Activated T-helper 2 cell treated with anti-CD3 and anti-CD28 coated beads, Interferon-gamma antibody, Interleukin-2, Interleukin-4, amounts not matched to agents 10 μg/mL and 5 μg/mL and 100 μg/mL, durations not matched to agents 14 hours and 24 hours and 36 hours (primary cell): ENCODE data around the gene IFFO2. TPM values are rescaled to one million over a fixed set of nuclear protein-coding genes. Genes with fewer than 3 reads are reported as not detected.

Experiments used
- DNase-seq: peaks from one replicate; pipeline ENCODE4 v3.0.0; 2021; ENCODE audit warnings: low spot score
- H3K27ac Mint-ChIP-seq: one replicate; pipeline ENCODE4 v1.8.0; 2021; ENCODE audit warnings: mixed read lengths
- H3K27me3 Mint-ChIP-seq: one replicate; pipeline ENCODE4 v1.8.0; 2021; ENCODE audit warnings: low read depth, mixed read lengths
- H3K36me3 Mint-ChIP-seq: one replicate; pipeline ENCODE4 v1.8.0; 2021; ENCODE audit warnings: low read depth, mixed read lengths
- H3K4me1 Mint-ChIP-seq: one replicate; pipeline ENCODE4 v1.8.0; 2021; ENCODE audit warnings: low read depth, mixed read lengths
- H3K4me3 Mint-ChIP-seq: one replicate; pipeline ENCODE4 v1.8.0; 2021; ENCODE audit warnings: low read depth, mild to moderate bottlenecking, moderate library complexity, mixed read lengths
- H3K9me3 Mint-ChIP-seq: one replicate; pipeline ENCODE4 v1.8.0; 2021; ENCODE audit warnings: mixed read lengths
- intact Hi-C: fragments of 100-400 bp; cut with micrococcal nuclease; formaldehyde crosslinking; loops from one replicate; pipeline ENCODE4 v1.15.1; 2023
- total RNA-seq: library from RNA; stranded (reverse); gene quantifications from 2 replicates; pipeline ENCODE4 v1.2.3, GENCODE V29; 2022

Gene IFFO2
- total RNA-seq, 1 donor from 2014 or later = 48.5 TPM

- Mint-ChIP-seq H3K9me3 (no peaks in the 10 kb centered on the region), H3K27me3 (no peaks in the 10 kb centered on the region), H3K4me1 (peaks cover 70% of the 10 kb centered on the region), H3K36me3 (peaks cover 32% of the 10 kb centered on the region), H3K4me3 (peak overlapping the region; percentile 86), H3K27ac (peak overlapping the region; percentile 60)
- no peak for DNase-seq
- intact Hi-C loops = loop anchor here (5.0 kb wide), 5 partner anchors 47 to 298 kb away; partner anchors contain the start of genes EMC1 and MRTO4
Observed at GRCh38 chr1:18954270-18955071, 2.0 kb downstream of the IFFO2 start.

GRCh38 chr1:18953731-18954231 lies 2.7 kb downstream of the IFFO2 start:
- Mint-ChIP-seq H3K4me1 (peaks cover 77% of the 10 kb centered on the region), H3K27ac (peak overlapping the region; percentile 13), H3K27me3 (no peaks in the 10 kb centered on the region), H3K9me3 (no peaks in the 10 kb centered on the region), H3K4me3 (peak overlapping the region; percentile 86), H3K36me3 (peaks cover 32% of the 10 kb centered on the region)
- no peak for DNase-seq
- intact Hi-C loops = loop anchor here (5.0 kb wide), 3 partner anchors 46 to 254 kb away; no protein-coding TSS in a partner anchor

GRCh38 chr1:18951818-18952391 lies 4.6 kb downstream of the IFFO2 start:
- Mint-ChIP-seq H3K27me3 (no peaks in the 10 kb centered on the region), H3K4me3 (peak overlapping the region; percentile 73), H3K4me1 (peaks cover 80% of the 10 kb centered on the region), H3K9me3 (no peaks in the 10 kb centered on the region), H3K36me3 (peaks cover 39% of the 10 kb centered on the region), H3K27ac (peak overlapping the region; percentile 96)
- DNase-seq = peak; percentile 88
- intact Hi-C loops = loop anchor here (1.0 to 5.0 kb wide), 5 partner anchors 26 to 255 kb away; no protein-coding TSS in a partner anchor

GRCh38 chr1:18951416-18951815 lies 5.1 kb downstream of the IFFO2 start:
- H3K9me3 Mint-ChIP-seq = no peaks in the 10 kb centered on the region
- H3K4me3 Mint-ChIP-seq = peak overlapping the region; percentile 73
- H3K27me3 Mint-ChIP-seq = no peaks in the 10 kb centered on the region
- no peak for DNase-seq
- peaks cover 84% of the 10 kb centered on the region for H3K4me1 Mint-ChIP-seq
- H3K36me3 Mint-ChIP-seq = peaks cover 39% of the 10 kb centered on the region
- H3K27ac Mint-ChIP-seq = peak overlapping the region; percentile 96
- intact Hi-C loops = loop anchor here (5.0 kb wide), 3 partner anchors 44 to 256 kb away; no protein-coding TSS in a partner anchor

- Mint-ChIP-seq H3K4me1 (peaks cover 89% of the 10 kb centered on the region), H3K27ac (peak overlapping the region; percentile 96), H3K4me3 (peak overlapping the region; percentile 73), H3K9me3 (no peaks in the 10 kb centered on the region), H3K27me3 (no peaks in the 10 kb centered on the region), H3K36me3 (peaks cover 39% of the 10 kb centered on the region)
- DNase-seq = no peak
- intact Hi-C loops = loop anchor here (5.0 kb wide), 3 partner anchors 43 to 257 kb away; no protein-coding TSS in a partner anchor
Observed at GRCh38 chr1:18950401-18951026, 6.0 kb downstream of the IFFO2 start.

- H3K4me1 Mint-ChIP-seq = peaks cover 92% of the 10 kb centered on the region
- intact Hi-C loops = loop anchor here (5.0 kb wide), 3 partner anchors 43 to 257 kb away; no protein-coding TSS in a partner anchor
- H3K36me3 Mint-ChIP-seq = peaks cover 35% of the 10 kb centered on the region
- no peaks in the 10 kb centered on the region for H3K9me3 Mint-ChIP-seq
- H3K4me3 Mint-ChIP-seq = peak overlapping the region; percentile 73
- no peak for DNase-seq
- H3K27ac Mint-ChIP-seq = peak overlapping the region; percentile 96
- H3K27me3 Mint-ChIP-seq = no peaks in the 10 kb centered on the region
Observed at GRCh38 chr1:18949686-18950400, 6.6 kb downstream of the IFFO2 start.

- no peaks in the 10 kb centered on the region for H3K9me3 Mint-ChIP-seq
- H3K27me3 Mint-ChIP-seq = no peaks in the 10 kb centered on the region
- peak overlapping the region; percentile 96 for H3K27ac Mint-ChIP-seq
- H3K4me3 Mint-ChIP-seq = peak overlapping the region; percentile 73
- DNase-seq = no peak
- H3K36me3 Mint-ChIP-seq = peaks cover 27% of the 10 kb centered on the region
- intact Hi-C loops = loop anchor here (1.0 kb wide), 1 partner anchor 22 kb away; no protein-coding TSS in a partner anchor
- H3K4me1 Mint-ChIP-seq = peaks cover 87% of the 10 kb centered on the region
Observed at GRCh38 chr1:18948913-18949685, 7.4 kb downstream of the IFFO2 start.

GRCh38 chr1:18948048-18948912 lies 8.2 kb downstream of the IFFO2 start:
- Mint-ChIP-seq H3K36me3 (peaks cover 24% of the 10 kb centered on the region), H3K4me3 (peak overlapping the region; percentile 73), H3K27me3 (no peaks in the 10 kb centered on the region), H3K4me1 (peaks cover 82% of the 10 kb centered on the region), H3K27ac (peak overlapping the region; percentile 77), H3K9me3 (no peaks in the 10 kb centered on the region)
- DNase-seq = no peak
- intact Hi-C loops = loop anchor here (1.0 kb wide), 1 partner anchor 21 kb away; no protein-coding TSS in a partner anchor

GRCh38 chr1:18947570-18947969 lies 8.9 kb downstream of the IFFO2 start:
- Mint-ChIP-seq H3K4me3 (no peak overlapping the region), H3K36me3 (peaks cover 19% of the 10 kb centered on the region), H3K27me3 (no peaks in the 10 kb centered on the region), H3K9me3 (no peaks in the 10 kb centered on the region), H3K4me1 (peaks cover 75% of the 10 kb centered on the region), H3K27ac (peak overlapping the region; percentile 77)
- DNase-seq = no peak
- intact Hi-C loops = no loop called here

GRCh38 chr1:18946550-18947381 lies 9.7 kb downstream of the IFFO2 start:
- H3K27me3 Mint-ChIP-seq = no peaks in the 10 kb centered on the region
- peaks cover 67% of the 10 kb centered on the region for H3K4me1 Mint-ChIP-seq
- peak overlapping the region; percentile 42 for H3K27ac Mint-ChIP-seq
- intact Hi-C loops = no loop called here
- no peak overlapping the region for H3K4me3 Mint-ChIP-seq
- H3K9me3 Mint-ChIP-seq = no peaks in the 10 kb centered on the region
- peaks cover 13% of the 10 kb centered on the region for H3K36me3 Mint-ChIP-seq
- DNase-seq = no peak
